Stomach (tissue), 19 donors: ENCODE data around the gene THUMPD2. TPM values are rescaled to one million over a fixed set of nuclear protein-coding genes. Genes with fewer than 3 reads are reported as not detected.

Source experiments
- DNase-seq, 2 donors: peaks; one replicate each; pipeline versions ENCODE4 v3.0.0 to v3.0.0-alpha.2; 2013 to 2019
- H3K27ac ChIP-seq, 5 donors: fragments of 200-600 bp in 4 of 5; sonication (generic) in 4 of 5; one replicate each; pipeline ENCODE4 v1.5.1; 2013 to 2019; ENCODE audit warnings: mild to moderate bottlenecking in 1 of 5, moderate library complexity in 1 of 5
- H3K27me3 ChIP-seq, 3 donors: fragments of 200-600 bp; sonication (generic); one replicate each; pipeline ENCODE4 v1.5.1; 2017 to 2019; ENCODE audit warnings: mixed run types in 1 of 3
- H3K36me3 ChIP-seq, 4 donors: fragments of 200-600 bp; sonication (generic); 1 replicate in 3 of 4; 2 replicates in 1 of 4; pipeline ENCODE4 v1.5.1; 2016 to 2019
- H3K4me1 ChIP-seq, 4 donors: fragments of 200-600 bp; sonication (generic); one replicate each; pipeline ENCODE4 v1.5.1; 2016 to 2019
- H3K4me3 ChIP-seq, 4 donors: fragments of 200-600 bp; sonication (generic) in 3 of 4; one replicate each; pipeline ENCODE4 v1.5.1; 2016 to 2019; ENCODE audit warnings: mild to moderate bottlenecking in 1 of 4
- H3K9me3 ChIP-seq, 4 donors: fragments of 200-600 bp; sonication (generic); one replicate each; pipeline ENCODE4 v1.5.1; 2016 to 2019
- CTCF ChIP-seq, 7 experiments: fragments of 450-650 bp in 4 of 7; fragments of 200-600 bp in 3 of 7; sonication (generic) in 3 of 7; IDR thresholded peaks; one replicate each; pipeline ENCODE4 v1.5.1; 2016 to 2019; ENCODE audit warnings: antibody characterized with exemption in 7 of 7, control low read depth in 2 of 7, mild to moderate bottlenecking in 1 of 7
- EP300 ChIP-seq: sonication (generic); formaldehyde crosslinking; IDR thresholded peaks from one replicate; pipeline ENCODE4 v1.6.1; 2017; ENCODE audit warnings: antibody characterized with exemption
- POLR2A ChIP-seq, 4 donors: fragments of 450-650 bp; IDR thresholded peaks; one replicate each; pipeline ENCODE4 v1.6.1; 2016; ENCODE audit warnings: antibody characterized with exemption in 4 of 4, control low read depth in 2 of 4, mild to moderate bottlenecking in 1 of 4, moderate library complexity in 1 of 4
- POLR2AphosphoS5 ChIP-seq, 3 donors: sonication (generic); formaldehyde crosslinking; IDR thresholded peaks; one replicate each; pipeline ENCODE4 v1.6.1; 2016; ENCODE audit warnings: antibody characterized with exemption in 3 of 3
- WGBS, 5 donors: extraction: QIAGEN DNeasy Blood & Tissue Kit in 3 of 5; methylation state at CpG; one replicate each; pipeline versions ENCODE4 v1.1.5 to v1.1.7; 2013 to 2018; 5-methylcytosine and 5-hydroxymethylcytosine counted together
- intact Hi-C: fragments of 100-400 bp; cut with DNase I; formaldehyde crosslinking; loops from one replicate; pipeline ENCODE4 v1.15.1; 2023; ENCODE audit warnings: low total_unique reads
- long read RNA-seq, 10 donors: transcript quantifications; one replicate each; lab custom pipeline, GENCODE V29; 2026
- polyA plus RNA-seq, 3 donors: library from polyadenylated mRNA; stranded (reverse); fragments of 200-250 nt; gene quantifications; one replicate each; pipeline ENCODE4 v1.2.3, GENCODE V29; 2013
- total RNA-seq, 5 donors: library from RNA; depleted of rRNA; stranded (reverse); fragments of >200 nt; gene quantifications; one replicate each; pipeline versions ENCODE4 v1.1.0 to v1.2.3, GENCODE V29; 2014 to 2016
- donor health status: healthy with polysubstance abuse.
- donor health status: Bipolar disorder and iron deficiency.
- donor health status: healthy.

The THUMPD2 gene, protein sequence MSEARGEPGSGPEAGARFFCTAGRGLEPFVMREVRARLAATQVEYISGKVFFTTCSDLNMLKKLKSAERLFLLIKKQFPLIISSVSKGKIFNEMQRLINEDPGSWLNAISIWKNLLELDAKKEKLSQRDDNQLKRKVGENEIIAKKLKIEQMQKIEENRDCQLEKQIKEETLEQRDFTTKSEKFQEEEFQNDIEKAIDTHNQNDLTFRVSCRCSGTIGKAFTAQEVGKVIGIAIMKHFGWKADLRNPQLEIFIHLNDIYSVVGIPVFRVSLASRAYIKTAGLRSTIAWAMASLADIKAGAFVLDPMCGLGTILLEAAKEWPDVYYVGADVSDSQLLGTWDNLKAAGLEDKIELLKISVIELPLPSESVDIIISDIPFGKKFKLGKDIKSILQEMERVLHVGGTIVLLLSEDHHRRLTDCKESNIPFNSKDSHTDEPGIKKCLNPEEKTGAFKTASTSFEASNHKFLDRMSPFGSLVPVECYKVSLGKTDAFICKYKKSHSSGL
- total RNA-seq (10 to 100 TPM in 3 of 5 donors, 1 to 10 TPM in 2; 4.3 to 30.1 (median 12.9) TPM), polyA plus RNA-seq (10 to 100 TPM in 1 of 3 donors, 1 to 10 TPM in 2; 5.1 to 12.6 (median 9.3) TPM)
- long read RNA-seq, donor 1, partial matches to known transcripts, result 0 of 3 reads
- long read RNA-seq, donor 1, other reads (novel, unspliced or antisense), result 0 of 3 reads
- long read RNA-seq, donor 2, partial matches to known transcripts, result 0 of 2 reads
- long read RNA-seq, donor 2, other reads (novel, unspliced or antisense), result 0 of 2 reads
- long read RNA-seq, donor 3, partial matches to known transcripts, result 0 of 2 reads
- long read RNA-seq, donor 3, other reads (novel, unspliced or antisense), result 0 of 2 reads
- long read RNA-seq, donor 4, result 0 reads
- long read RNA-seq, donor 5, partial matches to known transcripts, result 7 of 8 reads
- long read RNA-seq, donor 5, other reads (novel, unspliced or antisense), result 0 of 8 reads
- long read RNA-seq, donor 6, result 0 reads
- long read RNA-seq, donor 7, partial matches to known transcripts, result 0 of 1 reads
- long read RNA-seq, donor 7, other reads (novel, unspliced or antisense), result 0 of 1 reads
- long read RNA-seq, donor 8, partial matches to known transcripts, result 0 of 3 reads
- long read RNA-seq, donor 8, other reads (novel, unspliced or antisense), result 0 of 3 reads
- long read RNA-seq, donor 9, result 0 reads
- long read RNA-seq, donor 10, result 0 reads

DNA sequence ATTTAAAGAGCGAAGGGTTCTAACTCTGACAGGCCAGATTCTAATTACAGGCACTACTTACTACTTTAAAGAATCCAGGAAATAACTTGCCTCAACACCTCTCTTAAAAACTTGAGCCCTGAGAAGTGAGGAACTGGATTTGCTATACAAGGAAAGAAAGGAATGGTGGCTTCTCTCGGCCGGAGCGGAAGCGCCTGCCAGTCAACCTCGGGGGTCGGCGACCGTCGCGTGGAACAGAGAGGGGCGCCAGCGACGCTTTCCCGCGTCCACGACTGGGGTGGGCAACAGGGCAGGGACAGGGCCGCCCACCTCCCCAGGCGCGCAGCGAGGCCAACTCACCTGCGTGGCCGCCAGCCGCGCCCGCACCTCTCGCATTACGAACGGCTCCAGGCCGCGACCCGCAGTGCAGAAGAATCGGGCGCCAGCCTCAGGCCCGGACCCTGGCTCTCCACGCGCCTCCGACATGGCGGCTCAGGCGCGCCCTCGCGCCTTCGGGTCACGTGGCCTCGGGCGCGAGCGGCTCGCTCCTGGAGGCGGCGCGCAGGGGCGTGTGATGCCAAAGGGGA lies at the start of gene THUMPD2:
Gene THUMPD2 (minus strand): TSS at position 484 of the 566 bp plus-strand sequence. CDS start 19 bp downstream, at position 465.
- peaks cover 4 to 60% (median 33%) of the 10 kb centered on the region in 4 donors for H3K4me1 ChIP-seq
- H3K27ac ChIP-seq, result peak within 1 kb of the TSS; percentile 87 to 96 (median 90)
- no peaks in the 10 kb centered on the region for H3K36me3 ChIP-seq
- H3K9me3 ChIP-seq, result no peaks in the 10 kb centered on the region
- TF ChIP-seq POLR2AphosphoS5 (IDR thresholded peaks at IDR 0.05), result peak; percentile 60 to 91 (median 87)
- no peak for TF ChIP-seq POLR2A (IDR thresholded peaks at IDR 0.05)
- TF ChIP-seq EP300, result no peak
- 0% methylated on average over 23 to 54 of the region's 54 CpGs for WGBS, 5 donors
- peak within 1 kb of the TSS; percentile 80 to 99 (median 88) for H3K4me3 ChIP-seq
- peak; percentile 69 to 94 for DNase-seq
- intact Hi-C loops, result no loop called here
- no peaks in the 10 kb centered on the region for H3K27me3 ChIP-seq

GRCh38 chr2:39821871-39822270 lies 42.8 kb upstream of the THUMPD2 start:
- 65 to 76% (median 73%) methylated on average over 3 of the region's 3 CpGs for WGBS, 5 donors
- H3K4me1 ChIP-seq, result no peaks in the 10 kb centered on the region
- intact Hi-C loops, result no loop called here
- no peak for DNase-seq
- no peaks in the 10 kb centered on the region for H3K27me3 ChIP-seq
- no peaks in the 10 kb centered on the region for H3K9me3 ChIP-seq
- TF ChIP-seq EP300 (no peak), CTCF (IDR thresholded peaks at IDR 0.05) (no peak), POLR2AphosphoS5 (IDR thresholded peaks at IDR 0.05) (no peak), POLR2A (IDR thresholded peaks at IDR 0.05) (no peak)
- no peak overlapping the region for H3K27ac ChIP-seq
- no peak overlapping the region for H3K4me3 ChIP-seq
- H3K36me3 ChIP-seq, result no peaks in the 10 kb centered on the region

GRCh38 chr2:39816845-39817244 lies 37.8 kb upstream of the THUMPD2 start:
- Histone ChIP-seq H3K36me3 (no peaks in the 10 kb centered on the region), H3K27me3 (no peaks in the 10 kb centered on the region), H3K27ac (no peak overlapping the region), H3K4me3 (no peak overlapping the region), H3K4me1 (no peaks in the 10 kb centered on the region), H3K9me3 (peaks cover 0 to 5% (median 0%) of the 10 kb centered on the region in 4 donors)
- 77 to 88% (median 81%) methylated on average over 8 of the region's 8 CpGs for WGBS, 5 donors
- no peak for DNase-seq
- intact Hi-C loops, result no loop called here
- TF ChIP-seq POLR2A (IDR thresholded peaks at IDR 0.05), result no peak
- TF ChIP-seq POLR2AphosphoS5 (IDR thresholded peaks at IDR 0.05), result no peak
- no peak for TF ChIP-seq CTCF (IDR thresholded peaks at IDR 0.05)

DNA sequence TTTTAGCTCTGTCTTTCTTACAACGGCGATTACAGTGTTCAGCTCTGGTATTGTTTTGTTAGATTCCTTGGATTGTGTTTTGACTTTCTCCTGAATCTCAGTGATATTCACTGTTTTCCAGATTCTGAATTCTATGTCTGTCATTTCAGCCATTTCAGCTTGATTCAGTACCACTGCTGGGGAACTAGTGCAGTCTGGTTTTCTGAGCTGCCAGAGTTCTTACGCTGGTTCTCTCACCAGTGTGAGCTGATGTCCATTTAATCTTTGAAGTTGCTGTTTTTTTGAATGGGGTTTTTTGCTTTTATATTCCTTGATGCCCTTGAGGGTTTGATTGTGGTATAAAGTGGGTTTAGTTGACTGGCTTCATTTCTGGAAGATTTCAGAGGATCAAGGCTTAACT lies 37.4 kb upstream of the THUMPD2 start:
- Histone ChIP-seq H3K4me1 (no peaks in the 10 kb centered on the region), H3K27ac (no peak overlapping the region), H3K4me3 (no peak overlapping the region), H3K27me3 (no peaks in the 10 kb centered on the region), H3K9me3 (peaks cover 0 to 5% (median 0%) of the 10 kb centered on the region in 4 donors), H3K36me3 (no peaks in the 10 kb centered on the region)
- intact Hi-C loops, result no loop called here
- TF ChIP-seq POLR2AphosphoS5 (IDR thresholded peaks at IDR 0.05) (no peak), POLR2A (IDR thresholded peaks at IDR 0.05) (no peak), EP300 (no peak), CTCF (IDR thresholded peaks at IDR 0.05) (no peak)
- WGBS, 5 donors, result 87 to 97% (median 93%) methylated on average over 3 of the region's 3 CpGs
- DNase-seq, result no peak
